GM19395 (cell line): ENCODE data around the gene HIF1A.
"Not testable (repeated sequence)": the region's sequence is repeated elsewhere in the genome, so short reads cannot be mapped to it uniquely, and the experiment has no call there.

Experiments used
- ATAC-seq: cut with Tn5 transposase; IDR thresholded peaks from one replicate; pipeline ENCODE4 v1.9.1; 2021; ENCODE audit warnings: mild to moderate bottlenecking, moderate library complexity; ENCODE audit not compliant: unreplicated experiment

HIF1A gene

GRCh38 chr14:61706096-61706690 lies 10.9 kb downstream of the HIF1A start:
- ATAC-seq: no peak

GRCh38 chr14:61707774-61708173 lies 12.5 kb downstream of the HIF1A start:
- not testable (repeated sequence) for ATAC-seq

GRCh38 chr14:61708693-61709092 lies 13.4 kb downstream of the HIF1A start:
- not testable (repeated sequence) for ATAC-seq

- peak; percentile 53 for ATAC-seq
Observed at GRCh38 chr14:61710853-61711817, 15.8 kb downstream of the HIF1A start.

- no peak for ATAC-seq
Observed at GRCh38 chr14:61712137-61712536, 16.8 kb downstream of the HIF1A start.

- ATAC-seq: no peak
Observed at GRCh38 chr14:61713724-61714437, 18.6 kb downstream of the HIF1A start.

GRCh38 chr14:61716956-61717355 lies 21.6 kb downstream of the HIF1A start:
- ATAC-seq: no peak

- ATAC-seq: no peak
Observed at GRCh38 chr14:61718039-61718438, 22.7 kb downstream of the HIF1A start.

GRCh38 chr14:61719344-61720293 lies 24.3 kb downstream of the HIF1A start:
- no peak for ATAC-seq

- ATAC-seq: no peak
Observed at GRCh38 chr14:61720294-61720661, 25.0 kb downstream of the HIF1A start.

GRCh38 chr14:61720741-61721140 lies 25.4 kb downstream of the HIF1A start:
- no peak for ATAC-seq

GRCh38 chr14:61724133-61724532 lies 28.8 kb downstream of the HIF1A start:
- no peak for ATAC-seq

GRCh38 chr14:61726778-61727658 lies 31.7 kb downstream of the HIF1A start:
- no peak for ATAC-seq

- no peak for ATAC-seq
Observed at GRCh38 chr14:61730756-61731373, 35.6 kb downstream of the HIF1A start.

- no peak for ATAC-seq
Observed at GRCh38 chr14:61733972-61734371, 38.7 kb downstream of the HIF1A start.

- ATAC-seq: no peak
Observed at GRCh38 chr14:61736751-61737150, 41.4 kb downstream of the HIF1A start.

- no peak for ATAC-seq
Observed at GRCh38 chr14:61737915-61738314, 42.6 kb downstream of the HIF1A start.

- ATAC-seq: no peak
Observed at GRCh38 chr14:61739133-61739532, 43.8 kb downstream of the HIF1A start.

GRCh38 chr14:61742371-61742770 lies 47.1 kb downstream of the HIF1A start:
- no peak for ATAC-seq
